SH-SY5Y (cell line): ENCODE data around the gene RSRC1.

Experiments
- GATA2 ChIP-seq: IDR thresholded peaks from 2 replicates; pipeline ENCODE4 v1.6.1; 2011; ENCODE audit warnings: mild to moderate bottlenecking, low read depth, low read length
- GATA3 ChIP-seq: IDR thresholded peaks from 2 replicates; pipeline ENCODE4 v1.6.1; 2011; ENCODE audit warnings: low read depth, mild to moderate bottlenecking, low read length, moderate library complexity

DNA sequence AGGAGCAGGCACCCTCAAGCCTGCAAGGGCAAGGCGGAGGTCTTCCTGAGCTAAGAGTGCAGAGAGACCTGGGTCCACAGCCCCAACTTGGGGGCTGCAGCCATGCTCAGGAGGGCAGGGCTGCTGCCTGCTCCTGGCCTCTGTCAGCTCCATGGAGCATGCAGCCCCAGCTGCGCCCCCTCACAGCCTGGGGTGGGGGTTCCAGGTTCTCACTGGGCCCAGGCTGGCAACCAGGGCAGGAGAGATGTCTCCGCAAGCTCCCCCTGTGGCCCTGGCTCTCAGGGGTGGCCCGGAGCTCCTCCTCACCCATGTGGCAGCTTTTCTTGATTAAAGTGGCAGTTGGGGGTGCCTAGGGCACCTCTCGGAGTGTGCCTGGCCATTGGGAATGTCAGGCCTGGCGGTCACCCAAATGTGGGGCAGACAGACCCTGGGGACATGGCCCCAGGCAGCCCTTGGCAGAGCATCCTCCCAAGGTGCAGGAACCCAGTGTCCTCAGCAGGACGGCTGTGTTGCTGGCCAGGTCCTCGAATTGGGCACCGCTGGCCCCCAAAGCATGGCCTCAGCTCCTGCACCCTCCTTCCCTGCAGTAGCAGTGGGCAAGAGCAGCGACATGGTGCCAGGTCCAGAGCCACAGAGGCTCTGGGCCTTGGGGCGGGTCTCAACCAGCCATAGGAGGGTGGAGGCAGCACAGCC, 251.0 kb downstream of the RSRC1 start:
- TF ChIP-seq GATA3 (no peak), GATA2 (no peak)
